Measurements from ENCODE around the gene FYCO1. TPM values are rescaled to one million over a fixed set of nuclear protein-coding genes. Genes with fewer than 3 reads are reported as not detected.
A peak's percentile ranks its signal among the peaks of the same experiment; 100 is the strongest.

FYCO1 gene
- polyA plus RNA-seq, 1 donor from 2014 or later: 3.3 TPM

DNA sequence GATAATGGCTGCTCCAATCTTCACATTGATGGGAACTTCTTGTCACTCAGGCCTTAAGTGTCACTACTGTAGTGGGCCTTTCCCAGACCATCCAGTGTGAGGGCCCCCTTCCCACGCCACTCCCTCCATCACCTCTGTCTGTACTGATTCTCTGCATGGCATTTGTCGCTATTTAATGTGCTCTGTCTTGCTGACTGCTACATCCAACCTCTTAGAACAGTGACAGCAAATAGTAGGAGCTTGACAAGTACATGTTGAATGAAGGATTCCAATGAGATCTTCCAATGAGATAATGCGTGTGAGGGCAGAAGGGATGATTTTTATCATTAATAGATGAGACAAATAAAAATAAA, 114.9 kb downstream of the FYCO1 start:
- H3K27me3 Mint-ChIP-seq: peaks cover 23% of the 10 kb centered on the region
- H3K4me1 Mint-ChIP-seq: peaks cover 0 to 3% (median 0%) of the 10 kb centered on the region in 3 donors
- no peaks in the 10 kb centered on the region for H3K9me3 Mint-ChIP-seq
- peak overlapping the region in 1 of 3 donors; percentile 18 for H3K27ac Mint-ChIP-seq
- H3K36me3 Mint-ChIP-seq: no peaks in the 10 kb centered on the region
- no peak overlapping the region for H3K4me3 Mint-ChIP-seq

DNA sequence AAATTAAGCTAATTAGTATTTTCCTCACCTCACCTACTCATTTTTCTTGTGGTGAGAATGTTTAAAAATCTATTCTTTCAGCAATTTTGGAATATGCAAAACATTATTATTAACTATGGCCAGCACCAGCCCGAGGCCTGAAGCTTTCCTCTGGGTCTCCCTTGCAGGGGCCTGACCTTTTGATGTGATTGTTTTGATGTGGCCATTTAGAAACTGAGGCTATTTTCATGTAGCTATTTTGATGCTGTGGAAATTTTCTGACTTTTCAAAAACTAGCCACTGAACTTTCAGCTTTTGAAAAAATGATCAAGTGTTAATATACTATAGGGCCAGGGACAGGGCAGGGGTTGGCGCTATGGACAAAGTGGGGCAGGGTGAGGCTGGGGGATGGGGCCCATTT, 117.5 kb downstream of the FYCO1 start:
- H3K27ac Mint-ChIP-seq: no peak overlapping the region
- no peaks in the 10 kb centered on the region for H3K9me3 Mint-ChIP-seq
- peaks cover 16% of the 10 kb centered on the region for H3K27me3 Mint-ChIP-seq
- no peak overlapping the region for H3K4me3 Mint-ChIP-seq
- peaks cover 0 to 2% (median 0%) of the 10 kb centered on the region in 3 donors for H3K4me1 Mint-ChIP-seq
- H3K36me3 Mint-ChIP-seq: peaks cover 5% of the 10 kb centered on the region

- no peak overlapping the region for H3K4me3 Mint-ChIP-seq
- H3K27me3 Mint-ChIP-seq: peaks cover 9% of the 10 kb centered on the region
- H3K9me3 Mint-ChIP-seq: no peaks in the 10 kb centered on the region
- peaks cover 5% of the 10 kb centered on the region for H3K36me3 Mint-ChIP-seq
- no peak overlapping the region for H3K27ac Mint-ChIP-seq
- H3K4me1 Mint-ChIP-seq: peaks cover 7 to 17% (median 10%) of the 10 kb centered on the region in 3 donors
Observed at GRCh38 chr3:45874677-45875346, 120.8 kb downstream of the FYCO1 start.

DNA sequence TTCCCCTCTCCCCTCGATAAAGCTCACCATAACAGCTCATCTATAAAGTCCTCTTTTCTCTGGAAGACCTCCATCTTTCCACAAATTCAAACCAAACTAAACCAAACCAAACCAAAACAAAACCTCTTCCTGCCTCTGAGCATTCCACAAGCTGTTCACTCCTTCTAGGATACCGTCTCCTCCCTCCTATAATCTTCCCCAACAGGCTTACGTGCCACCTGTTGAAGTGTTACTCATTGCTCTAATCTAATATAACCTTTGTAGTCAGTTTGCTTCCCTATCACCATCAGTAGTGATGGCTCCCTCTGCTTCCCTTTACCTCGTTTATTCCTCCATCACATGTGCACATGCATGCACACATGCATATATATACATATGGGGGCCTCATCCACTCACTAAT, 122.0 kb downstream of the FYCO1 start:
- H3K27ac Mint-ChIP-seq: no peak overlapping the region
- H3K4me1 Mint-ChIP-seq: peaks cover 7 to 22% (median 13%) of the 10 kb centered on the region in 3 donors
- H3K4me3 Mint-ChIP-seq: peak overlapping the region in 1 of 4 donors; percentile 46
- no peaks in the 10 kb centered on the region for H3K9me3 Mint-ChIP-seq
- peaks cover 9% of the 10 kb centered on the region for H3K27me3 Mint-ChIP-seq
- H3K36me3 Mint-ChIP-seq: peaks cover 5% of the 10 kb centered on the region

DNA sequence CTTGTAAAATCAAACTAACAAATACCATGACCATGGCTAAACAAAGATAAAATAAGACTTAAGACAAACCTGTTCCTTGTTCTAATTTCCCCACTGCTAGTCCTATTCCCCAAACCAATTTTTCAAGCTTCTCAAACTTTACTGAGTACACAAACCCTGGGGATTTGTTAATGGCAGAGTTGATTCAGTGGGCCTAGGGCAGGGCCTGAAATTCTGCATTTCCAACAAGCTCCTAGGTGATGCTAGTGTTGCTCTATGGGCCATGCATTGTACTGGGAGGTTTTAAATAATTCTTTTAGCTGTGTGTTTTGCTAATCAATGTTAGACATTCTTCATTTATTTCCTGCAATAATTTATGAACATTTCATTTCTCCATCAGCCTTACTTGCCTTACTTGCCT, 122.6 kb downstream of the FYCO1 start:
- H3K4me1 Mint-ChIP-seq: peaks cover 7 to 22% (median 13%) of the 10 kb centered on the region in 3 donors
- H3K4me3 Mint-ChIP-seq: no peak overlapping the region
- no peaks in the 10 kb centered on the region for H3K9me3 Mint-ChIP-seq
- H3K36me3 Mint-ChIP-seq: peaks cover 5% of the 10 kb centered on the region
- no peak overlapping the region for H3K27ac Mint-ChIP-seq
- H3K27me3 Mint-ChIP-seq: peaks cover 7% of the 10 kb centered on the region

GRCh38 chr3:45872569-45872968, 123.1 kb downstream of the FYCO1 start:
- peaks cover 5% of the 10 kb centered on the region for H3K36me3 Mint-ChIP-seq
- peak overlapping the region in 1 of 4 donors; percentile 38 for H3K4me3 Mint-ChIP-seq
- H3K27me3 Mint-ChIP-seq: peaks cover 6% of the 10 kb centered on the region
- H3K9me3 Mint-ChIP-seq: no peaks in the 10 kb centered on the region
- H3K27ac Mint-ChIP-seq: peak overlapping the region in 1 of 3 donors; percentile 8
- H3K4me1 Mint-ChIP-seq: peaks cover 7 to 22% (median 13%) of the 10 kb centered on the region in 3 donors

- Mint-ChIP-seq H3K4me3 (peak overlapping the region in 1 of 4 donors; percentile 13), H3K9me3 (no peaks in the 10 kb centered on the region), H3K27ac (peak overlapping the region in 1 of 3 donors; percentile 8), H3K4me1 (peaks cover 7 to 22% (median 13%) of the 10 kb centered on the region in 3 donors), H3K36me3 (peaks cover 5% of the 10 kb centered on the region), H3K27me3 (peaks cover 6% of the 10 kb centered on the region)
Observed at GRCh38 chr3:45871780-45872179, 123.8 kb downstream of the FYCO1 start.

DNA sequence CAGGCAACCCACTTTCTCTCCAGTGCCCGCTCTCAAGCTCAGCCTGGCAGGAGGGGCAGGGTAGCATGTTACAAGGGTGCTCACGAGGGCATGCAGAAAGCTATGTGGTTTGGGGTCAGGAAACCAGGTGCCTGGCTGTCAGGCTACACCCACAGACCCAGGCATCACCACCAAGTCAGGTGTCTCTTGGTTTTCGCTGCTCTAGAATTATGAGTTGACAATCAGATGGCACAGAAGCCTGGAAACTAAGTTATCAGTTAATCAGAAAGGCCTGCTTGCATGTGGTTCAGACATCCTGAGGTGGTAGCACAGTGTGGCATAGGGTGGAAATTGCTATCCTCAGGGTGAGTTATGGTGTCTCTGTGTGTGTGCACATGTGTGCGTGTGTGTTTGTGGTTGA, 125.5 kb downstream of the FYCO1 start:
- Mint-ChIP-seq H3K27me3 (no peaks in the 10 kb centered on the region), H3K36me3 (peaks cover 5% of the 10 kb centered on the region), H3K9me3 (no peaks in the 10 kb centered on the region), H3K4me1 (peaks cover 15 to 30% (median 16%) of the 10 kb centered on the region in 3 donors), H3K4me3 (no peak overlapping the region), H3K27ac (peak overlapping the region in 2 of 3 donors; percentile 12 to 23)

GRCh38 chr3:45869638-45870037, 126.0 kb downstream of the FYCO1 start:
- H3K9me3 Mint-ChIP-seq: no peaks in the 10 kb centered on the region
- H3K36me3 Mint-ChIP-seq: peaks cover 5% of the 10 kb centered on the region
- H3K4me3 Mint-ChIP-seq: no peak overlapping the region
- peak overlapping the region in 1 of 3 donors; percentile 12 for H3K27ac Mint-ChIP-seq
- H3K4me1 Mint-ChIP-seq: peaks cover 17 to 35% (median 20%) of the 10 kb centered on the region in 3 donors
- no peaks in the 10 kb centered on the region for H3K27me3 Mint-ChIP-seq

GRCh38 chr3:45868650-45869049, 127.0 kb downstream of the FYCO1 start:
- Mint-ChIP-seq H3K4me1 (peaks cover 17 to 35% (median 20%) of the 10 kb centered on the region in 3 donors), H3K27me3 (no peaks in the 10 kb centered on the region), H3K27ac (peak overlapping the region in 1 of 3 donors; percentile 16), H3K36me3 (peaks cover 3% of the 10 kb centered on the region), H3K4me3 (peak overlapping the region in 1 of 4 donors; percentile 1), H3K9me3 (peaks cover 0 to under 1% (median under 1%) of the 10 kb centered on the region in 3 donors)

GRCh38 chr3:45868213-45868612, 127.4 kb downstream of the FYCO1 start:
- Mint-ChIP-seq H3K9me3 (peaks cover 0 to 5% (median 5%) of the 10 kb centered on the region in 3 donors), H3K27ac (no peak overlapping the region), H3K4me1 (peaks cover 17 to 35% (median 20%) of the 10 kb centered on the region in 3 donors), H3K36me3 (no peaks in the 10 kb centered on the region), H3K4me3 (no peak overlapping the region), H3K27me3 (no peaks in the 10 kb centered on the region)

Other genes with a start within 250 kb of the FYCO1 start
- 0.69 TPM for gene SLC6A20, start 199.3 kb downstream of the FYCO1 start, polyA plus RNA-seq
- gene LZTFL1, start 153.7 kb downstream of the FYCO1 start, polyA plus RNA-seq: 13.9 TPM
- 6.3 TPM for gene CCR9, start 109.3 kb downstream of the FYCO1 start, polyA plus RNA-seq
- gene CXCR6, start 52.4 kb downstream of the FYCO1 start, polyA plus RNA-seq: 0.69 TPM
- not detected for gene XCR1, start 31.7 kb upstream of the FYCO1 start, polyA plus RNA-seq
- gene CCR1, start 212.5 kb upstream of the FYCO1 start, polyA plus RNA-seq: 5.8 TPM
- 0.15 TPM for gene CCR3, start 246.6 kb upstream of the FYCO1 start, polyA plus RNA-seq

Measured in IgD-negative memory B cell (primary cell).